ENCODE measurements around the gene SLC25A24.

DNA sequence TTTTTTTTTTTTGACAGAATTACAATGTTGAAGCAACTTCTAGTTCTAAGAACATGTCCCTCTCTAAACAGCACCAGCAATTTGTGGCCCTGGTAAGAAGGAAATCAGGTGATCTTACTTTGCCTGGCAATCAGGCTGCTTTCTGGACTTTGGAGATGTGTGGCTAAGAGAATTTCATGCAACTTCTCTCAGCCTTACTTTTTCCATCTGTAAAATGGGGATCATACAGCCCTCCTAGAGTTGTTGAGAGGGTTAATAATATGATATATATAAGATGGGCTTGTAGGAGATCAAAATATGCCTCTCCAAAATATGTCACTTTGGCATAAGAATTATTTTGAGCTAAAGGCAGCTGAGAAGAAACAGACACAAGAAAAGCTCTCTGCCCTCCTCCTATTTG is 92.0 kb downstream of the SLC25A24 start:
- TF ChIP-seq, protein P1, sequence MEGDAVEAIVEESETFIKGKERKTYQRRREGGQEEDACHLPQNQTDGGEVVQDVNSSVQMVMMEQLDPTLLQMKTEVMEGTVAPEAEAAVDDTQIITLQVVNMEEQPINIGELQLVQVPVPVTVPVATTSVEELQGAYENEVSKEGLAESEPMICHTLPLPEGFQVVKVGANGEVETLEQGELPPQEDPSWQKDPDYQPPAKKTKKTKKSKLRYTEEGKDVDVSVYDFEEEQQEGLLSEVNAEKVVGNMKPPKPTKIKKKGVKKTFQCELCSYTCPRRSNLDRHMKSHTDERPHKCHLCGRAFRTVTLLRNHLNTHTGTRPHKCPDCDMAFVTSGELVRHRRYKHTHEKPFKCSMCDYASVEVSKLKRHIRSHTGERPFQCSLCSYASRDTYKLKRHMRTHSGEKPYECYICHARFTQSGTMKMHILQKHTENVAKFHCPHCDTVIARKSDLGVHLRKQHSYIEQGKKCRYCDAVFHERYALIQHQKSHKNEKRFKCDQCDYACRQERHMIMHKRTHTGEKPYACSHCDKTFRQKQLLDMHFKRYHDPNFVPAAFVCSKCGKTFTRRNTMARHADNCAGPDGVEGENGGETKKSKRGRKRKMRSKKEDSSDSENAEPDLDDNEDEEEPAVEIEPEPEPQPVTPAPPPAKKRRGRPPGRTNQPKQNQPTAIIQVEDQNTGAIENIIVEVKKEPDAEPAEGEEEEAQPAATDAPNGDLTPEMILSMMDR (IDR thresholded peaks at IDR 0.05; ENCODE audit: low read depth, low read length, poor library complexity, severe bottlenecking): no peak
- no peak for TF ChIP-seq EZH2phosphoT487 (IDR thresholded peaks at IDR 0.05; ENCODE audit: borderline replicate concordance, low read length)

All from DOHH2 (cell line).